Measurements from ENCODE around the gene CCDC74A. TPM values are rescaled to one million over a fixed set of nuclear protein-coding genes. Genes with fewer than 3 reads are reported as not detected.
"Not testable (repeated sequence)": the region's sequence is repeated elsewhere in the genome, so short reads cannot be mapped to it uniquely, and the experiment has no call there.

Gene CCDC74A
- total RNA-seq, 2 experiments from 2014 or later, result 7.1 to 8.2 TPM

DNA sequence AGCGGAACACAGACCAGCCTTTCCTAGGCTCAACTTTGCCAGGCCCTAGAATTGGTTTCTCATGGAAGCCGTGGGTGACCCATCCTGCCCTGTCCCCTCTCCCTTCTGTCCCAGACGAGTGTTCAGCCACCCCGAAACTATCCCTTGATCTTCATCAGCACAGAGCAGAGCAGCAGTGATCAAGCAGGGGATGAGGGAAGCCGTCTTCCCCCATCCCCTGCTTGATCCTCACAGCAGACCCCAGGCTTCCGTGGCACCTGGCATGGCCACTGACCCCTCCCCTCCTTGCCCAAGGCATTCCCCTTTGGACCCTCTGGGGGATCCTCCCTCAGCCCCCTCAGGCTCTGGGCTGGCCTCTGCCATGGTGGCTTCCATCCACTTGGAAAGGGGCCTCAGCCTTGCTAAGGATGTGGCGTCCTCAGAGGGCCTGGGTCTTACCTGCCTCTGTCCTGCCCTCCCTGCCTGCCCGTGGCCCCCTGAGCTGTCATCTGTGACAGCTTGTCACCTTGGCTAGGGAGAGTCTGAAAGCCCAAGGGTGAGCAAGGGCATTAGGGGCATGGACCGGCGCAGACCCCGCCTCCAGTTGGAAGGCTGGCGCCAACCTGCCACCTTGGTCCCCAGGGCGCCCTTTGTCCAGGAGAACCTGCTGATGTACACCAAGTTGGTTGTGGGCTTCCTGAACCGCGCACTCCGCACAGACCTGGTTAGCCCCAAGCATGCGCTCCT lies 10.4 kb upstream of the CCDC74A start:
- no peak for DNase-seq
- H3K27ac Mint-ChIP-seq, result no peak overlapping the region
- no peaks in the 10 kb centered on the region for H3K27me3 Mint-ChIP-seq
- H3K4me3 Mint-ChIP-seq, result peak overlapping the region; percentile 7
- H3K4me1 Mint-ChIP-seq, result peaks cover 7% of the 10 kb centered on the region
- H3K36me3 Mint-ChIP-seq, result peaks cover 10% of the 10 kb centered on the region
- no peaks in the 10 kb centered on the region for H3K9me3 Mint-ChIP-seq

DNA sequence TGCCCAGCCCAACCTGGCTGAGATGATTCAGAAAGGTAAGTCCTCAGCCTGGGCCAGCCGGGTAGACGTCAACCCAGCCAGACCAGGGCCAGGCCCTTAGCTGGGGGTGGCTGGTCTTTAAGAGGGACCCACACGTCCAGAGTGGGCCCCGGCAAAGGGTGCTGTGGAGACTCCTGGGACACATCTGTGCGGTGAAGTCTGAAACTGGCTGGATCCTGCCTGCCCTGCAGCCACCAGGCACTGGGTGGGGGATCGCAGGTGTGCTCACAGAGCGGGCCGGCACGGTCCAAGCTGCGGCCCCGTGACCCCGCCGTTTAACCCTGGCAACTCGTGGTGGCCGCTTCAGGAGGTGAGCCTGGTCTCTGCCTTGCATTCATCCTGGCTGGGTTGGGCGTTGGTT lies 9.8 kb upstream of the CCDC74A start:
- not testable (repeated sequence) for H3K36me3 Mint-ChIP-seq, H3K9me3 Mint-ChIP-seq, H3K27me3 Mint-ChIP-seq, H3K27ac Mint-ChIP-seq, H3K4me1 Mint-ChIP-seq, DNase-seq, H3K4me3 Mint-ChIP-seq

DNA sequence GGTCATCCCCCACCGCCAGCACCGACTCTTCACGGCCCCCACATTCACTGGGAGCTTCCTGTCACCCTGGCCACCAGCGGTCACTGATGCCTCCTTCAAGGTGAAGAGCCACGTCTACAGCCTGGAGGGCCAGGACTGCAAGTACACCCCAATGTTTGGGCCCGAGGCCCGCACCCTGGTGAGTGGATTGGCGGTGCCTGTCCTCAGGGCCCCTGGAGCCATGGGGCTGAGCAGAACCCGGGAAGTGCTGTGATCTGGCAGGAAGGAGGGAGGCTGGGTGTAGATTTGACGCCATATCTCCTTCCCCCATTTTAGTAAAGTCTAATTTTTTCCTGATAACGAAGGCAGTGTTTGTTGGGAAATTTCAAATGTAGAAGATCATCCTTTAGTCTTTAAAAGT lies 9.2 kb upstream of the CCDC74A start:
- DNase-seq, H3K27me3 Mint-ChIP-seq, H3K36me3 Mint-ChIP-seq, H3K27ac Mint-ChIP-seq, H3K4me1 Mint-ChIP-seq, H3K4me3 Mint-ChIP-seq, H3K9me3 Mint-ChIP-seq: not testable (repeated sequence)

DNA sequence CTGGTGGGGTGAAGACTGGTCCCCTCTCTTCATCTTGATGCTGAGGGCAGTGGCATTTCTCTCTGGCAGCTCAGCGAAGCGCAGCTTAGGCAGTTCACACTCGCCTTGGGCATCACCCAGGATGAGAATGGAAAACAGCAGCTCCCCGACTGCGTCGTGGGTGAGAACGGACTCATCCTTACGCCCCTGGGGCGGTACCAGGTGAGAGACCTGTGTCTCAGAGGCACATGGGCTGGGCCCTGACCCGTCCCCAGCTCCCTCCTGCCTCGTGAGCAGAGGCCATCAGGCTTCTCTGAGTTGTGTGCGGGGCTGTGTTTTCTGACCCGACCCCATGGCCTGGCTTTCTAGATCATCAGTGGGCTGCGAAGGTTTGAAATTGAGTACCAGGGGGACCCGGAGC lies 8.2 kb upstream of the CCDC74A start:
- Mint-ChIP-seq H3K4me1 (peaks cover 2% of the 10 kb centered on the region), H3K27ac (no peak overlapping the region), H3K27me3 (no peaks in the 10 kb centered on the region), H3K4me3 (no peak overlapping the region), H3K36me3 (peaks cover 5% of the 10 kb centered on the region), H3K9me3 (no peaks in the 10 kb centered on the region)
- no peak for DNase-seq

DNA sequence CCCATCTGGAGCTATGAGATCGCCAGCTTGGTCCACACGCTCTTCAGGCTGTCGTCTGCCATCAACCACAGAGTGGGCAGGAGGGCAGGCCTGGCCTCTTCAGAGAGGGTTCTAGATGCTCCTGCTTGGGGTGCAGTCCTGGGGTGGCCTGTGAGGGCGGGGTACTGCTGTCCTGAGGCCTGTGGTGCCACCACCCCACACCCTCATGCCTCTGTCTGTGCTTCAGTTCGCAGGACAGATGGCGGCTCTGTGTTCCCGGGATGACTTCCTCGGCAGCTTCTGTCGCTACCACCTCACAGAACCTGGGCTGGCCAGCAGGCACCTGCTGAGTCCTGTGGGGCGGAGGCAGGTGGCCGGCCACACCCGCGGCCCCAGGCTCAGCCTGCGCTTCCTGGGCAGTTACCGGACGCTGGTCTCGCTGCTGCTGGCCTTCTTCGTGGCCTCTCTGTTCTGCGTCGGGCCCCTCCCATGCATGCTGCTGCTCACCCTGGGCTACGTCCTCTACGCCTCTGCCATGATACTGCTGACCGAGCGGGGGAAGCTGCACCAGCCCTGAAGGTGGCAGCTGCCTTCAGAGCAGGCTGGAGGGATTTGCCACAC lies 7.7 kb upstream of the CCDC74A start:
- H3K27ac Mint-ChIP-seq, H3K4me3 Mint-ChIP-seq, H3K27me3 Mint-ChIP-seq: not testable (repeated sequence)

DNA sequence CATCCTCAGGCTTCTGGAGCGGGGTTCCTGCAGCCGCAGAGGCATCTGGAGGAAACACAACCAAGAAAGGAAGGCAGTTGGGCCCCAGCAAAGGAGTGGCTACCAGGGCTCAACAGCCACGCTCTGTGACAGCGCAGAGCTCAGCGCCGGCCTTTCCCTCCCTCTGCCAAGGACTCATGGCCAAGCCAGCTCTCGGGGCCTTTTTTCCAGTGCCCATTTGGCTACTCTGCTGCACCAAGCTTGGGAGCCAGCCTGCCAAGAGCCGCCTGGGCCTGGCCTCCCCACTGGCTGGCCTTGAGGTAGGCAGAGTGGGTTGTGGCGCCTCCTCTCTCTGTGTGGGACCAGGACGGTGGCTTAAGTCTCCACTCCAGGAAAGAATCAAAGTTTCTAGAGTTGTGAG lies 7.2 kb upstream of the CCDC74A start:
- Mint-ChIP-seq H3K36me3 (peaks cover 5% of the 10 kb centered on the region), H3K27me3 (no peaks in the 10 kb centered on the region), H3K4me1 (no peaks in the 10 kb centered on the region), H3K9me3 (no peaks in the 10 kb centered on the region), H3K27ac (no peak overlapping the region), H3K4me3 (no peak overlapping the region)
- no peak for DNase-seq

More for the DNA sequence above, 7.7 kb upstream of the CCDC74A start:
- DNase-seq, H3K9me3 Mint-ChIP-seq, H3K36me3 Mint-ChIP-seq, H3K4me1 Mint-ChIP-seq: not testable (repeated sequence)

DNA sequence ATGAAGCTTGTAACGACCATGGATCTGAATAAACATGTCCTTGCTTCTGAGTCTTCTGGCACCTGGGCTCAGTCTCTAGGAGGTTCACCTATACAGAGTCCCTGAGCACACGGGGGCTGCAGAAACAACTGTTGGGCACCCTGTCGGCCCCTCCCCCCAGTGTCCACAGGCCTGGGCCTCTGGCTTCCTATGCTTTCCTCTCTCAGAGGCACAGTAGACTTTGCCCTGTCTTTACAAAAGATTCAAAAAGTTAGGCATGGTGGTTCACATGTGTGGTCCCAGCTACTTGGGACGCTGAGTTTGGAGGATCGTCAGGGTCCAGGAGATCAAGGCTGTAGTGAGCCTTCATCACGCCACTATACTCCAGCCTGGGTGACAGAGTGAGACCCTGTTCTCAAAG lies 6.2 kb upstream of the CCDC74A start:
- not testable (repeated sequence) for H3K9me3 Mint-ChIP-seq, H3K27ac Mint-ChIP-seq, DNase-seq, H3K27me3 Mint-ChIP-seq, H3K36me3 Mint-ChIP-seq, H3K4me3 Mint-ChIP-seq, H3K4me1 Mint-ChIP-seq

DNA sequence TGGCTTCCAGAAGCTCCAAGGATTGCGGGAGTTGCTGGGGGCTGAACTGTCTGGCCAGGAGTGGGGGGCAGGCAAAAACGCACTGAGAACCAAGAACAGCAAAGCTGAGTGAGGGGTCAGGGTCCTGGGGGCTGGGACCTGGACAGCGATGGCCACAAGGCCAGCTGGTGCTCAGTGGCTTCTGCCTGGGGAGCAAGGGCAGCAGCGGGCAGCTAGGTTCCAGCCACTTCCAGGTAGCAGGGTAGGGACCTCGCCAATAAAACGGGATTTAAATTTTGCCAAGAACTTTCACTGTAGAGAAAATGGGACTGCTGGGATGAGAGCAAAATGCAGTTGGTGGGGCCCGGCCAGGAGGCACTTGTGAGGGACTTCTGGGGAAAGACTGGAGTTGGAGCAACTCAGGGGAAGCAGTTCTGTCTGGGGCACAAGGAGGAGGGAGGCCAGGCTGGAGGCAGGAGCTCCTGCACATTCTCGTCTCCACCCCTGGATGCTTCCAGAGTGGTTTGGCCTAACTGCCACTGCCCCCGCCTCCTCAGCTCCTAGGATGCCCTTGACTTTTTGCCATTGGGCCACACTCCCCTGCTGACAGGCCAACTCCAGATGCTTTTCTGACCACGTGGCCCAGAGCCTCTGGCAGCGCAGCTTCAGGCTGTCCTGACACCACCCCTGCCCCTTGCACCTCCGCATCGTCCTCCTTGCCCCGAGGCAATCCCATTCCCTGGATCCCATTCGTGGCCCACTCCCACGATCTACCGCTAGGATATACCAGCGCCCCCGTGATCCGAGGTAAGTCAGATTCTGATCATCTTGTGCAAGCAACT lies 5.5 kb upstream of the CCDC74A start:
- Mint-ChIP-seq H3K4me3 (no peak overlapping the region), H3K4me1 (peaks cover 5% of the 10 kb centered on the region), H3K27me3 (no peaks in the 10 kb centered on the region), H3K36me3 (peaks cover 2% of the 10 kb centered on the region), H3K27ac (no peak overlapping the region), H3K9me3 (no peaks in the 10 kb centered on the region)
- DNase-seq, result no peak

DNA sequence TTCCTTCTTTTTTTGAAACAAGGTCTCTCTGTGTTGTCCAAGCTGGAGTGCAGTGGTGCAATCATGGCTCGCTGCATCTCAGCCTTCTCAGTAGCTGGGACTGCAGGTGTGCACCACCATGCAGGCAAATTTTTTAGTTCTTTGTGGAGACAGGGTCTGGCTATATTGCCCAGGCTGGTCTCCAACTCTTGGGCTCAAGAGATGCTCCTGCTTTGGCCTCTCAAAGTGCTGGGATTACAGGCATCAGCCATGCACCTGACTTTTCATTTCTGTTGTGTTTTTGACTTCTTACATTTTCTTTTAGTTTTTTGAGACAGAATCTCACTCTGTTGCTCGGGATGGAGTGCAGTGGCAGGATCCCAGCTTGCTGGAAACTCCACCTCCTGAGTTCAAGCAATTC lies 2.4 kb upstream of the CCDC74A start:
- H3K27ac Mint-ChIP-seq, H3K36me3 Mint-ChIP-seq, H3K27me3 Mint-ChIP-seq: not testable (repeated sequence)

DNA sequence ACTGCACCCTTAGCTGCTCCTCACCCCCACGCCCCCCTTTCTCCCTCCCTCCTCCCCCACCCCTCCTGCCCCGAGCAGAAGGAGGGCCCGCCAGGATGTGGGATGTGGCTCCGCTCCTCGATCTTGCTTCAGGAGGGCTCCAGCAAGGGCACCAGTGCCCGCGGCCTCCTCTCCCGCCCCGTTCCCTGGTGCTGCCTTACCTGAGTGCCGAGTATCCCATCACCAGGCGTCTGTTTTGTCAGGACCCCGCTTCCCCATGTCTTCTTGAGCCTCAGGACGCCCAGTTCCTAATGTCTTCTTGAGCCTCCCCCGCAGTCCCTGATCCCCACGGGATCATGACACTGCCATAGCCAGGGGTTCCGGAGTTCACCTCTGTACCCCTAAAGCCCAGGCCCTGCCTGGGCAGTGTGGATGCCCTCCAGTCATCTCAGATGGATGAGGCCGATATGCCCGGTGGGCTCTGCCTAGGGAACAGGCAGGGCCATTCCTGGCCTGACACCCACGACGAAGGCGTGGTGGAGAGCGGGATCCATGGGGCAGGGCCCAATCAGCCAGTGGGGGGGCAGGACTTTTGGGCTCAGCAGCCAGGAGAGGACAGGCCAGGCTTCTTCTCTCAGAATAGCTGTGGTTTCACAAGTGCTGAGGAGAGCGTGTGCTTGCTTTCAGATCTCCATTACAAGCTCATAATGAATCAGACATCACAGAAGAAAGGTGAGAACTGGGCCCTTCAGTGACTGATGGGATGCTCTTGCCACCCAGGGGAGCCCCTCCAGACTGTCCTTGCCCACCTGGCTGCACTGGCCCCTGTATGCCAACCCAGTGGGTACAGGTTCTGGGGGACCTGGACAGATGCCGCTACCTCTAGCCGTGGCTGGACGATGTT lies 1.5 kb downstream of the CCDC74A start:
- peaks cover 21% of the 10 kb centered on the region for H3K4me1 Mint-ChIP-seq
- DNase-seq, H3K27ac Mint-ChIP-seq, H3K27me3 Mint-ChIP-seq, H3K36me3 Mint-ChIP-seq, H3K9me3 Mint-ChIP-seq: not testable (repeated sequence)
- peak overlapping the region; percentile 63 for H3K4me3 Mint-ChIP-seq

More for the DNA sequence above, 2.4 kb upstream of the CCDC74A start:
- DNase-seq, H3K4me3 Mint-ChIP-seq, H3K9me3 Mint-ChIP-seq: not testable (repeated sequence)
- H3K4me1 Mint-ChIP-seq, result peaks cover 21% of the 10 kb centered on the region

DNA sequence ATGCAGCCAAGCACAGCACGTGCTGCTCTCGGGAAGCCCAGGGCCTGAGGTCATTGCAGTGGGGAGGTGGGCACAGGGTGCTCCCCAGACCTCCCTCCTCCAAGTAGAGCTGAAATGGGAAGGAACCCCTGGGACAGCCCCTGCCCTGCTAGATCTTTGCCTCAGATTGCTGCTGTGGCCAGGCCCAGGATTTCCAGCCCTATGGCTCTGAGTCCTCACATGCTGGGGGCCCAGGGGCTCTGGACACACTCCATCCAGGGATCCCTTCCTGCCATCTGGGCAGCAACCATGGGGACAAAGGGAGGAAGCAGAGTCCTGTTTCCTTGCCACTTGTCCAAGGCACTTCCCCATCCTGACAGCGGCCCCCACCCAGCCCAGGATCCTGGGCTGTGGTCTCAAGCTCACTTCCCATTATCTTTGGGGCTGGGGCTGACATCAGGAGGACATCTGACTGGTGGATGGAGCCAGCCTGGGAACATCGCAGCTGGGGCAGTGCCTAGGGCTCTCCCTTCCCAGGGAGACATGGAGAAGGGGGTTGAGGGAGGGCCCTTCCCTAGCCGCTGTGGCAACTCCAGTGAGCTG lies 2.3 kb downstream of the CCDC74A start:
- H3K36me3 Mint-ChIP-seq, H3K27ac Mint-ChIP-seq, H3K27me3 Mint-ChIP-seq, DNase-seq, H3K4me3 Mint-ChIP-seq, H3K9me3 Mint-ChIP-seq: not testable (repeated sequence)
- H3K4me1 Mint-ChIP-seq, result peaks cover 21% of the 10 kb centered on the region

DNA sequence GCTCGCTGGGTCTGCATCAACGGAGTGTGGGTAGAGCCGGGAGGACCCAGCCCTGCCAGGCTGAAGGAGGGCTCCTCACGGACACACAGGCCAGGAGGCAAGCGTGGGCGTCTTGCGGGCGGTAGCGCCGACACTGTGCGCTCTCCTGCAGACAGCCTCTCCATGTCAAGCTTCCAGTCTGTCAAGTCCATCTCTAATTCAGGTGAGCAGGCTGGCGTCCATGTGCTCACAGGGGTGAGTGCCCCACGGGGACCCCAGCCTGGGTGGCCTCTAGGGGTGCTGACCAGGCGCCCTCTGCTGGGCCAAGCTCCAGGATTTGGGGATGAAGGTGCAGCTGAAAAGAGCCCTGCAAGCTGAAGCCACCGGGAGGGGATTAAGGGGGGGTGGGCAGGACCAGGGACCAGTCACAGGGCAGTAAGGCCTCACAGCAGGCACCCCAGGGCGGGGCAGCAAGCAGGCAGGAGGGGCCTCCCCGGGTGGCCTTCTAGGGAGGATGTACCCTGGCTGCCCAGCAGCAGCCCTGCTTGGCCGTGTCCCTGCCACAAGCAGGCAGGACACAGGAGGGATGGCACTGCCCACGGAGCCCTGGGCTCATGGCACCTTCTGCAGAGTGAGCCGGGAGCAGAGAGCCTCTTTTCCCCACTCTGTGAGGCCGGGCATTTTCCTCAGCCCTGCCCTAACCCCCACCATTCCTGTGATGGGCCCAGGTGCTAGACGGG lies 3.1 kb downstream of the CCDC74A start:
- peaks cover 21% of the 10 kb centered on the region for H3K4me1 Mint-ChIP-seq
- H3K36me3 Mint-ChIP-seq, H3K27me3 Mint-ChIP-seq, H3K4me3 Mint-ChIP-seq, H3K9me3 Mint-ChIP-seq, H3K27ac Mint-ChIP-seq, DNase-seq: not testable (repeated sequence)

DNA sequence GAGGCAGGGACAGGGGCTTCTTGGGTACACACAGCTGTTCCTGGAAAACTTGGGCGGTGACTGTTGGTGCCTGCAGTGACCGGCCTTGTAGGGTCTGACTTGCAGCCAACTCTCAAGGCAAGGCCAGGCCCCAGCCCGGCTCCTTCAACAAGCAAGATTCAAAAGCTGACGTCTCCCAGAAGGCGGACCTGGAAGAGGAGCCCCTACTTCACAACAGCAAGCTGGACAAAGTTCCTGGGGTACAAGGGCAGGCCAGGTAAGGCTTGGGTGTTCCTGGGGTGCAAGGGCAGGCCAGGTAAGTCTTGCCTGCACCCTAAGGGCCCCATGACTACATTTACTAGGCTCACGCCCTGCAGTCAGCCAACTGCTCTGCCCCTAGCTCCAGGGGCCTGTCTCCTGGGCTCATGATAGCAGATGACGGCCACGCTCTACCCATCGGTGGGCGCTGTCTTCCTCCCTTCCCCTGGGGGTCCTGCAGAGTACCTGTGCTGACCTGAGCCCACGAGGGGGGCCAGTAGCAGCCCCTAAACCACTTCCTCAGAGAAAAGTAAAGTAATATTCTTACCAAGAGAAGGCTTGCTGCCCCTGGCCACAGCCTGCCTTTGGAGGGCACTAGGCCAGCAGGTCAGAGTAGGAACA lies 4.0 kb downstream of the CCDC74A start:
- H3K27me3 Mint-ChIP-seq, H3K36me3 Mint-ChIP-seq, DNase-seq, H3K4me3 Mint-ChIP-seq, H3K27ac Mint-ChIP-seq, H3K9me3 Mint-ChIP-seq: not testable (repeated sequence)
- peaks cover 17% of the 10 kb centered on the region for H3K4me1 Mint-ChIP-seq

All from activated naive CD8-positive, alpha-beta T cell treated with anti-CD3 and anti-CD28 coated beads for 36 hours (primary cell).